GM12878 (cell line): Measurements from ENCODE around the gene IRF8. TPM values are rescaled to one million over a fixed set of nuclear protein-coding genes. Genes with fewer than 3 reads are reported as not detected.

Experiments
- BHLHE40 ChIP-seq, 2 experiments: fragments of 450-650 bp in 1 of 2; IDR thresholded peaks; 2 replicates each; pipeline ENCODE4 v1.6.1; 2011 to 2017; ENCODE audit warnings: low read depth in 2 of 2, borderline replicate concordance in 1 of 2, improper control_type of control experiment in 1 of 2, low read length in 1 of 2, mild to moderate bottlenecking in 1 of 2
- CREB1 ChIP-seq: IDR thresholded peaks from 2 replicates; pipeline ENCODE4 v1.6.1; 2012; ENCODE audit warnings: low read depth, mild to moderate bottlenecking, inconsistent platforms
- CREM ChIP-seq: IDR thresholded peaks from 2 replicates; pipeline ENCODE4 v1.6.1; 2014; ENCODE audit warnings: antibody characterized with exemption, low read depth
- CUX1 ChIP-seq: IDR thresholded peaks from 2 replicates; pipeline ENCODE4 v1.6.1; 2012; ENCODE audit warnings: improper control_type of control experiment, low read depth, low read length; ENCODE audit not compliant: insufficient replicate concordance
- IKZF1 ChIP-seq: fragments of 450-650 bp; conservative IDR thresholded peaks from 2 replicates; pipeline ENCODE4 v1.6.1; 2017; ENCODE audit warnings: antibody characterized with exemption, mild to moderate bottlenecking
- IRF5 ChIP-seq: fragments of 450-650 bp; IDR thresholded peaks from 2 replicates; pipeline ENCODE4 v1.6.1; 2017; ENCODE audit warnings: borderline replicate concordance
- KLF5 ChIP-seq: fragments of 450-650 bp; IDR thresholded peaks from 2 replicates; pipeline ENCODE4 v1.6.1; 2014; ENCODE audit warnings: mild to moderate bottlenecking; ENCODE audit not compliant: partially characterized antibody
- LARP7 ChIP-seq: fragments of 450-650 bp; IDR thresholded peaks from 2 replicates; pipeline ENCODE4 v1.6.1; 2017; ENCODE audit warnings: mild to moderate bottlenecking
- MYB ChIP-seq: fragments of 150-350 bp; IDR thresholded peaks from 2 replicates; pipeline ENCODE4 v1.6.1; 2014; ENCODE audit warnings: mild to moderate bottlenecking, low read depth, low read length, borderline replicate concordance
- NBN ChIP-seq: fragments of 450-650 bp; IDR thresholded peaks from 2 replicates; pipeline ENCODE4 v1.6.1; 2016
- NR2F1 ChIP-seq: fragments of 450-650 bp; conservative IDR thresholded peaks from 2 replicates; pipeline ENCODE4 v1.6.1; 2017; ENCODE audit warnings: mild to moderate bottlenecking
- PML ChIP-seq: IDR thresholded peaks from 2 replicates; pipeline ENCODE4 v1.6.1; 2012; ENCODE audit warnings: low read length, inconsistent platforms
- RAD51 ChIP-seq: fragments of 450-650 bp; IDR thresholded peaks from 2 replicates; pipeline ENCODE4 v1.6.1; 2016; ENCODE audit warnings: moderate library complexity, mild to moderate bottlenecking, inconsistent platforms
- RELA ChIP-seq: fragments of 450-650 bp; IDR thresholded peaks from 2 replicates; pipeline ENCODE4 v1.8.0; 2014; ENCODE audit warnings: borderline replicate concordance; ENCODE audit not compliant: partially characterized antibody
- RUNX3 ChIP-seq: IDR thresholded peaks from 2 replicates; pipeline ENCODE4 v1.6.1; 2012; ENCODE audit warnings: low read length, inconsistent platforms
- SMAD5 ChIP-seq: IDR thresholded peaks from 2 replicates; pipeline ENCODE4 v1.6.1; 2016; ENCODE audit warnings: antibody characterized with exemption, low read depth
- SREBF1 ChIP-seq: IDR thresholded peaks from 2 replicates; pipeline ENCODE4 v1.6.1; 2012; ENCODE audit warnings: mild to moderate bottlenecking, low read length
- SRF ChIP-seq, 2 experiments: IDR thresholded peaks; 2 replicates each; pipeline ENCODE4 v1.6.1; 2011; ENCODE audit warnings: low read depth in 2 of 2, low read length in 2 of 2, mild to moderate bottlenecking in 1 of 2, moderate library complexity in 1 of 2
- SUZ12 ChIP-seq: fragments of 200-600 bp; sonication (generic); IDR thresholded peaks from one replicate; pipeline ENCODE4 v1.6.1; 2018; ENCODE audit warnings: antibody characterized with exemption, mild to moderate bottlenecking; ENCODE audit not compliant: unreplicated experiment
- TAF1 ChIP-seq: IDR thresholded peaks from 2 replicates; pipeline ENCODE4 v1.6.1; 2011; ENCODE audit warnings: mild to moderate bottlenecking, low read depth, low read length, borderline replicate concordance
- TCF3 ChIP-seq: IDR thresholded peaks from 2 replicates; pipeline ENCODE4 v1.6.1; 2012; ENCODE audit warnings: low read depth, mild to moderate bottlenecking, low read length, borderline replicate concordance; ENCODE audit not compliant: insufficient read depth
- ZBED1 ChIP-seq: IDR thresholded peaks from 2 replicates; pipeline ENCODE4 v1.6.1; 2016; ENCODE audit warnings: borderline replicate concordance
- polyA plus RNA-seq, 11 experiments: library from polyadenylated mRNA; depleted of rRNA in 4 of 11; unstranded in 6 of 11; stranded (reverse) in 5 of 11; fragments of >200 nt; fragmentation: Nextera tagmentation in 4 of 11; fragmentation: Illumina TruSeq in 1 of 11; extraction: Ambion mirVana in 4 of 11; extraction: Trizol in 1 of 11; gene quantifications; 1 replicate in 1 of 11; 2 replicates in 10 of 11; pipeline versions ENCODE4 v1.2.1 to v1.2.3, GENCODE V29; 2011 to 2016; ENCODE audit warnings: inconsistent platforms in 2 of 11, missing spikeins in 2 of 11, low read depth in 1 of 11
- total RNA-seq, 4 experiments: library from RNA; depleted of rRNA in 3 of 4; stranded (reverse); fragments of >200 nt in 3 of 4; fragmentation: Illumina TruSeq in 1 of 4; extraction: Trizol in 1 of 4; gene quantifications; 2 replicates each; pipeline versions ENCODE4 v1.2.1 to v1.2.3, GENCODE V29; 2013 to 2021
- TF ChIP-seq, protein P1 (sequence below): IDR thresholded peaks from 2 replicates; pipeline ENCODE4 v1.6.1; 2012; ENCODE audit warnings: low read length, inconsistent platforms

IRF8 gene
- total and polyA plus RNA-seq, 10 of the 15 experiments (the other 5 are each of a cell fraction or from before 2014, with no cell fraction given), result 17.1 to 237 (median 172) TPM

DNA sequence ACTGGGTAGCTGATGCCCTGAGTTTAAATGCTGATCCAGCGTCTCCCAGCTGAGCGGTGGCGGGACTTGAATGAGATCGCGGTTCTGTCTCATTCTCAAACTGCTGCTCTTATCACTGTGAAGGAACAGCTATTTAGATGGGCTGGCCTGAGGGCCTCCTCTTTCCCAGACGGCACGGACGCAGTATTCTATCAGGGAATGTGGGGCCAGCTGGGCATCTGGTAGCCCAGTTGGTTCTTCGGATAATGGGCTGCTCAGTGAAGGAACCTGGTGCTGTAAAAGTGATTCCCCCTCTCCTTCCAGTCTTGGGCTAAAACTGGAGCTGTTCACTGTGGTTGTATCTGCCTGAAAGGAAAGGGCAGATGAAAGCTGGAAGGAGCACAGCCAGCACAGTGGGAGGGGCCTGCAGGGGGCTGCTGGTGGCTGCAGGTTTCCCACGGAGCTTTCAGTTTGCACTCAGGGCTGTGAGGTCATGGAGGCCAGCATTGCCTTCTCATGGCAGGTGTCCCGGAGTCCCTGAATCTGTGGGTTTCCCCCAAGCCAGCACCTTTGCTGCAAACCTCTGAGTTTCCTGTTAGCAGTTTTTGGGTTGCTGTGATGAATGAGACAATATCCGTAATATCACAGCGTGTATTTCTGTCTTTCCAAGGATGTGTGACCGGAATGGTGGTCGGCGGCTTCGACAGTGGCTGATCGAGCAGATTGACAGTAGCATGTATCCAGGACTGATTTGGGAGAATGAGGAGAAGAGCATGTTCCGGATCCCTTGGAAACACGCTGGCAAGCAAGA, 3.6 kb downstream of the IRF8 start (continued):
- peak; percentile 97 for TF ChIP-seq TCF3
- peak; percentile 89 for TF ChIP-seq RUNX3
- TF ChIP-seq TAF1, result no peak
- TF ChIP-seq CUX1, result peak; percentile 78
- peak; percentile 39 for TF ChIP-seq RELA
- peak; percentile 84 for TF ChIP-seq IKZF1
- peak; percentile 77 for TF ChIP-seq PML
- TF ChIP-seq LARP7, result 0 out of 2 replicates have a peak, but pooled peaks have one; percentile 37
- TF ChIP-seq NBN, result peak; percentile 69; the same call in 1 of the 2 replicates
- peak; percentile 39; the same call in 1 of the 2 replicates for TF ChIP-seq RAD51
- peak; percentile 71 to 73; a peak in 3 of 4 replicates for TF ChIP-seq BHLHE40 (IDR thresholded peaks at IDR 0.05; ENCODE audit: borderline replicate concordance in 1 of 2, low read depth in 2 of 2, low read length in 1 of 2)
- TF ChIP-seq CREB1, result peak; percentile 86
- TF ChIP-seq IRF5, result no peak
- peak; percentile 78 for TF ChIP-seq CREM
- peak; percentile 91 for TF ChIP-seq NR2F1
- TF ChIP-seq MYB, result 0 out of 2 replicates have a peak, but pooled peaks have one; percentile 24
- peak; percentile 1; the same call in 1 of the 2 replicates for TF ChIP-seq SMAD5
- TF ChIP-seq KLF5, result no peak
- TF ChIP-seq, protein P1, sequence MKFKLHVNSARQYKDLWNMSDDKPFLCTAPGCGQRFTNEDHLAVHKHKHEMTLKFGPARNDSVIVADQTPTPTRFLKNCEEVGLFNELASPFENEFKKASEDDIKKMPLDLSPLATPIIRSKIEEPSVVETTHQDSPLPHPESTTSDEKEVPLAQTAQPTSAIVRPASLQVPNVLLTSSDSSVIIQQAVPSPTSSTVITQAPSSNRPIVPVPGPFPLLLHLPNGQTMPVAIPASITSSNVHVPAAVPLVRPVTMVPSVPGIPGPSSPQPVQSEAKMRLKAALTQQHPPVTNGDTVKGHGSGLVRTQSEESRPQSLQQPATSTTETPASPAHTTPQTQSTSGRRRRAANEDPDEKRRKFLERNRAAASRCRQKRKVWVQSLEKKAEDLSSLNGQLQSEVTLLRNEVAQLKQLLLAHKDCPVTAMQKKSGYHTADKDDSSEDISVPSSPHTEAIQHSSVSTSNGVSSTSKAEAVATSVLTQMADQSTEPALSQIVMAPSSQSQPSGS, result peak; percentile 91
- no peak for TF ChIP-seq ZBED1
- TF ChIP-seq SUZ12, result no peak
- 0 out of 4 replicates have a peak, but pooled peaks of 1 of the 2 experiments have one; percentile 8 for TF ChIP-seq SRF (IDR thresholded peaks at IDR 0.05; ENCODE audit: low read depth in 2 of 2, low read length in 2 of 2)
- TF ChIP-seq SREBF1, result no peak
